Measurements from ENCODE around the gene AGAP1. TPM values are rescaled to one million over a fixed set of nuclear protein-coding genes. Genes with fewer than 3 reads are reported as not detected.

Gene AGAP1
- total RNA-seq, 2 experiments from 2014 or later, result 1.8 to 2.0 TPM

GRCh38 chr2:235654103-235654813 lies 160.4 kb downstream of the AGAP1 start:
- intact Hi-C loops (cut with micrococcal nuclease), result no loop called here
- H3K27ac Mint-ChIP-seq, result no peak overlapping the region
- no peaks in the 10 kb centered on the region for H3K4me1 Mint-ChIP-seq (ENCODE audit: low read depth)
- H3K36me3 Mint-ChIP-seq, result no peaks in the 10 kb centered on the region
- CTCF ChIA-PET, result no interaction called here
- no peaks in the 10 kb centered on the region for H3K9me3 Mint-ChIP-seq
- POLR2A ChIA-PET, result interaction anchor here (0.5 kb wide), 1 partner anchor 43 kb away, joined by 3 read pairs; no protein-coding TSS in a partner anchor
- DNase-seq, result no peak
- no peak overlapping the region for H3K4me3 Mint-ChIP-seq
- H3K27me3 Mint-ChIP-seq, result peaks cover 30% of the 10 kb centered on the region

- POLR2A ChIA-PET, result no interaction called here
- no peak overlapping the region for H3K27ac Mint-ChIP-seq
Measured at GRCh38 chr2:235658351-235659174, 164.7 kb downstream of the AGAP1 start.

GRCh38 chr2:235659767-235660322 lies 166.0 kb downstream of the AGAP1 start:
- Mint-ChIP-seq H3K4me1 (ENCODE audit: low read depth) (no peaks in the 10 kb centered on the region), H3K36me3 (no peaks in the 10 kb centered on the region), H3K9me3 (no peaks in the 10 kb centered on the region), H3K27ac (no peak overlapping the region), H3K27me3 (peaks cover 65% of the 10 kb centered on the region), H3K4me3 (no peak overlapping the region)
- intact Hi-C loops (cut with micrococcal nuclease), result no loop called here
- DNase-seq, result peak; percentile 16
- POLR2A ChIA-PET, result no interaction called here
- CTCF ChIA-PET, result no interaction called here

More at GRCh38 chr2:235658351-235659174, 164.7 kb downstream of the AGAP1 start:
- Mint-ChIP-seq H3K4me1 (ENCODE audit: low read depth) (no peaks in the 10 kb centered on the region), H3K9me3 (no peaks in the 10 kb centered on the region), H3K27me3 (peaks cover 60% of the 10 kb centered on the region), H3K4me3 (no peak overlapping the region), H3K36me3 (no peaks in the 10 kb centered on the region)
- intact Hi-C loops (cut with micrococcal nuclease), result no loop called here
- CTCF ChIA-PET, result no interaction called here
- DNase-seq, result no peak

- DNase-seq, result no peak
- Mint-ChIP-seq H3K9me3 (no peaks in the 10 kb centered on the region), H3K36me3 (no peaks in the 10 kb centered on the region), H3K4me3 (no peak overlapping the region), H3K4me1 (ENCODE audit: low read depth) (no peaks in the 10 kb centered on the region), H3K27me3 (peaks cover 65% of the 10 kb centered on the region), H3K27ac (no peak overlapping the region)
- POLR2A ChIA-PET, result no interaction called here
- intact Hi-C loops (cut with micrococcal nuclease), result no loop called here
- CTCF ChIA-PET, result no interaction called here
Measured at GRCh38 chr2:235660484-235661082, 166.7 kb downstream of the AGAP1 start.

- no peak overlapping the region for H3K4me3 Mint-ChIP-seq
- H3K27me3 Mint-ChIP-seq, result peaks cover 65% of the 10 kb centered on the region
- POLR2A ChIA-PET, result no interaction called here
- CTCF ChIA-PET, result no interaction called here
- intact Hi-C loops (cut with micrococcal nuclease), result no loop called here
- H3K36me3 Mint-ChIP-seq, result no peaks in the 10 kb centered on the region
- H3K4me1 Mint-ChIP-seq (ENCODE audit: low read depth), result peaks cover 4% of the 10 kb centered on the region
- no peak for DNase-seq
- H3K9me3 Mint-ChIP-seq, result no peaks in the 10 kb centered on the region
- H3K27ac Mint-ChIP-seq, result no peak overlapping the region
Measured at GRCh38 chr2:235661167-235661937, 167.5 kb downstream of the AGAP1 start.

- POLR2A ChIA-PET, result no interaction called here
- intact Hi-C loops (cut with micrococcal nuclease), result no loop called here
- CTCF ChIA-PET, result no interaction called here
- H3K36me3 Mint-ChIP-seq, result no peaks in the 10 kb centered on the region
- no peaks in the 10 kb centered on the region for H3K9me3 Mint-ChIP-seq
- no peak overlapping the region for H3K4me3 Mint-ChIP-seq
- H3K27ac Mint-ChIP-seq, result no peak overlapping the region
- H3K27me3 Mint-ChIP-seq, result peaks cover 70% of the 10 kb centered on the region
- no peak for DNase-seq
- peaks cover 6% of the 10 kb centered on the region for H3K4me1 Mint-ChIP-seq (ENCODE audit: low read depth)
Measured at GRCh38 chr2:235661952-235662351, 168.1 kb downstream of the AGAP1 start.

- Mint-ChIP-seq H3K27ac (no peak overlapping the region), H3K27me3 (peaks cover 69% of the 10 kb centered on the region), H3K4me3 (no peak overlapping the region), H3K36me3 (no peaks in the 10 kb centered on the region), H3K4me1 (ENCODE audit: low read depth) (peaks cover 6% of the 10 kb centered on the region), H3K9me3 (no peaks in the 10 kb centered on the region)
- intact Hi-C loops (cut with micrococcal nuclease), result no loop called here
- ChIA-PET CTCF (no interaction called here), POLR2A (no interaction called here)
- no peak for DNase-seq
Measured at GRCh38 chr2:235663875-235664274, 170.0 kb downstream of the AGAP1 start.

- ChIA-PET POLR2A (no interaction called here), CTCF (interaction anchor here (0.6 kb wide), 1 partner anchor 18 kb away, joined by 3 read pairs; no protein-coding TSS in a partner anchor)
- DNase-seq, result no peak
- no peaks in the 10 kb centered on the region for H3K9me3 Mint-ChIP-seq
- intact Hi-C loops (cut with micrococcal nuclease), result no loop called here
- no peaks in the 10 kb centered on the region for H3K36me3 Mint-ChIP-seq
- H3K4me1 Mint-ChIP-seq (ENCODE audit: low read depth), result peaks cover 8% of the 10 kb centered on the region
- H3K27me3 Mint-ChIP-seq, result peaks cover 54% of the 10 kb centered on the region
- no peak overlapping the region for H3K27ac Mint-ChIP-seq
- no peak overlapping the region for H3K4me3 Mint-ChIP-seq
Measured at GRCh38 chr2:235665661-235666212, 171.9 kb downstream of the AGAP1 start.

GRCh38 chr2:235666213-235666781 lies 172.5 kb downstream of the AGAP1 start:
- Mint-ChIP-seq H3K4me3 (no peak overlapping the region), H3K27ac (no peak overlapping the region), H3K4me1 (ENCODE audit: low read depth) (peaks cover 8% of the 10 kb centered on the region), H3K9me3 (no peaks in the 10 kb centered on the region), H3K27me3 (peaks cover 49% of the 10 kb centered on the region), H3K36me3 (no peaks in the 10 kb centered on the region)
- ChIA-PET POLR2A (no interaction called here), CTCF (no interaction called here)
- intact Hi-C loops (cut with micrococcal nuclease), result no loop called here
- DNase-seq, result peak; percentile 21

GRCh38 chr2:235668782-235669181 lies 174.9 kb downstream of the AGAP1 start:
- Mint-ChIP-seq H3K27ac (no peak overlapping the region), H3K36me3 (no peaks in the 10 kb centered on the region), H3K9me3 (no peaks in the 10 kb centered on the region), H3K27me3 (peaks cover 46% of the 10 kb centered on the region), H3K4me3 (no peak overlapping the region), H3K4me1 (ENCODE audit: low read depth) (peaks cover 10% of the 10 kb centered on the region)
- intact Hi-C loops (cut with micrococcal nuclease), result no loop called here
- POLR2A ChIA-PET, result no interaction called here
- DNase-seq, result no peak
- CTCF ChIA-PET, result no interaction called here

GRCh38 chr2:235669269-235669831 lies 175.5 kb downstream of the AGAP1 start:
- H3K27me3 Mint-ChIP-seq, result peaks cover 48% of the 10 kb centered on the region
- ChIA-PET CTCF (no interaction called here), POLR2A (no interaction called here)
- peak; percentile 41 for DNase-seq
- peaks cover 10% of the 10 kb centered on the region for H3K4me1 Mint-ChIP-seq (ENCODE audit: low read depth)
- H3K27ac Mint-ChIP-seq, result no peak overlapping the region
- no peaks in the 10 kb centered on the region for H3K36me3 Mint-ChIP-seq
- H3K4me3 Mint-ChIP-seq, result no peak overlapping the region
- intact Hi-C loops (cut with micrococcal nuclease), result no loop called here
- H3K9me3 Mint-ChIP-seq, result no peaks in the 10 kb centered on the region
